Pancreas (tissue), 10 donors: ENCODE results near the gene SLC5A1. TPM values are rescaled to one million over a fixed set of nuclear protein-coding genes. Genes with fewer than 3 reads are reported as not detected.

Experiments used
- ATAC-seq, 4 donors: fragments of 200-7000 bp; cut with Tn5 transposase; one replicate each; pipeline versions ENCODE4 v1.8.0 to v1.9.1; 2020; ENCODE audit warnings: mild to moderate bottlenecking in 4 of 4, moderate library complexity in 4 of 4
- DNase-seq, 6 donors: peaks; one replicate each; pipeline ENCODE4 v3.0.0-alpha.2; 2020
- FAIRE-seq: peaks from 2 replicates; lab custom pipeline; 2012; peaks lifted over from hg19 to GRCh38; lab: Jason Lieb, UNC
- H3K27ac ChIP-seq, 4 donors: fragments of 200-600 bp; sonication (generic); 1 replicate in 3 of 4; 2 replicates in 1 of 4; pipeline versions ENCODE4 v1.5.0 to v1.8.0; 2020
- H3K27me3 ChIP-seq, 4 donors: fragments of 200-600 bp; one replicate each; pipeline ENCODE4 v1.8.0; 2021
- H3K36me3 ChIP-seq, 3 donors: fragments of 200-600 bp; sonication (generic) in 1 of 3; one replicate each; pipeline versions ENCODE4 v1.5.0 to v1.8.0; 2020 to 2021
- H3K4me1 ChIP-seq, 3 donors: fragments of 200-600 bp; one replicate each; pipeline ENCODE4 v1.8.0; 2021
- H3K4me3 ChIP-seq, 4 donors: fragments of 200-600 bp; sonication (generic) in 2 of 4; one replicate each; pipeline versions ENCODE4 v1.5.0 to v1.8.0; 2020 to 2021
- H3K9me3 ChIP-seq, 4 donors: fragments of 200-600 bp; one replicate each; pipeline ENCODE4 v1.8.0; 2021
- CTCF ChIP-seq, 4 donors: fragments of 200-600 bp; sonication (generic) in 3 of 4; IDR thresholded peaks; one replicate each; pipeline versions ENCODE4 v1.5.0 to v1.8.0; 2021; ENCODE audit warnings: antibody characterized with exemption in 4 of 4
- WGBS, 2 donors: extraction: QIAGEN DNeasy Blood & Tissue Kit; methylation state at CpG; one replicate each; pipeline ENCODE4 v1.1.7; 2013; 5-methylcytosine and 5-hydroxymethylcytosine counted together
- intact Hi-C, 3 donors: fragments of 100-400 bp; cut with DNase I; formaldehyde crosslinking; loops; one replicate each; pipeline versions ENCODE4 v1.11.1 to v1.14.2; 2022
- polyA plus RNA-seq, 2 donors: library from polyadenylated mRNA; stranded (reverse); fragments of 200-250 nt; gene quantifications; one replicate each; pipeline ENCODE4 v1.2.3, GENCODE V29; 2013
- total RNA-seq, 6 donors: library from RNA; stranded (reverse); fragmentation: NEBNext Ultra II Directional in 4 of 6; extraction: Animal tissue kit (Norgen Biotek cat#: 25700) in 4 of 6; gene quantifications; one replicate each; pipeline versions ENCODE4 v1.2.1 to v1.2.4, GENCODE V29; 2021 to 2023
- donor health status: healthy with polysubstance abuse.
- donor health status: DM: no; HTN: no; CAD: no; lungs with moderate emphysema.
- donor health status: DM: no; HTN: no; CAD: no.
- donor health status: control.
- donor health status: control.
- donor health status: Bipolar disorder and iron deficiency.
- donor health status: DM: yes; HTN: yes; CAD: no.
- donor health status: DM: no; HTN: no; CAD: no.
- donor health status: DM: no; HTN: no; CAD: no.
- donor health status: DM: yes; HTN: yes; CAD: no.

SLC5A1 gene
- total and polyA plus RNA-seq, 8 donors: 0.51 to 5.9 (median 2.6) TPM

DNA sequence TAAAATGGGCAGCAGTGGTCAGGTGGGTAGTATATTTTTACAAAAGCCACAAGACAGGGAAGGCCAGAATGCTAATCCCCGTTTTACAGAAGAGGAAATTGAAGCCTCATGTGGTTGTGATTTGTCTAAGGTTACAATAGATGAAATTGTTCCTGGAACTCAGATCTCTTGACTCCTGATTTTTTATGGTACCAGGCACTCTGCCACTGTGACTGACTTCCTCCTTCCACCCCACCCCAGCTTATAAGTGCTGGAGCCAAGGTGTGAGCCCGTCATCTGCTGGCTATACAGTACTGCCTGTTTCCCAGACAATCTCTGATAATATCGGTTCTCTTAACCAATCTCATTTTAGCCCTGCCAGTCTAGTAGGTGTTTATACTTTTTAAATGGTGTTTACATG, 1.9 kb downstream of the SLC5A1 start:
- H3K27me3 ChIP-seq: no peaks in the 10 kb centered on the region
- no peaks in the 10 kb centered on the region for H3K4me1 ChIP-seq
- FAIRE-seq: peak; percentile 5
- intact Hi-C loops: no loop called here
- TF ChIP-seq CTCF (IDR thresholded peaks at IDR 0.05): no peak
- peak overlapping the region in 1 of 4 donors; percentile 33 for H3K27ac ChIP-seq
- 22 to 27% methylated on average over 3 of the region's 3 CpGs for WGBS, 2 donors
- H3K4me3 ChIP-seq: no peak overlapping the region
- ATAC-seq: peak in 3 of 4 donors; percentile 48 to 72 (median 62)
- DNase-seq: peak in 1 of 6 donors; percentile 11
- no peaks in the 10 kb centered on the region for H3K9me3 ChIP-seq
- no peaks in the 10 kb centered on the region for H3K36me3 ChIP-seq

DNA sequence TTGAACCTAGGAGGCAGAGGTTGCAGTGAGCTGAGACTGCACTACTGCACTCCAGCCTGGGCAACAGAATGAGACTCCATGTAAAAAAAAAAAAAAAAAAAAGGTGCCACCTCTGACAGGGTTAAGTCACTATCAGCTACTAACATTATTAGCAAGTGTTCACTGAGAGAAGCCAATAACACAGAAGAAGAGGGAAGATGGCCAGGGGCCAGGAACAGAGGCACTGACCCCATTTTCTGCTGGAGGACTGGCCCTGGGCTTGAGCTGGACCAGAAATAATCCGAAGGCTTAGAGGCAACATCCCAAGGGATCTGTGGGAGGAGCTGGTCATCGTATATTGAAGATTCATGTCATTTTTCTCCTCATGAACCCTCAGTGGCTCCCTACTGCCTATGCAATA, 5.0 kb downstream of the SLC5A1 start:
- intact Hi-C loops: no loop called here
- no peak for ATAC-seq
- H3K4me1 ChIP-seq: no peaks in the 10 kb centered on the region
- H3K4me3 ChIP-seq: no peak overlapping the region
- no peaks in the 10 kb centered on the region for H3K9me3 ChIP-seq
- H3K27ac ChIP-seq: no peak overlapping the region
- no peaks in the 10 kb centered on the region for H3K36me3 ChIP-seq
- DNase-seq: no peak
- H3K27me3 ChIP-seq: no peaks in the 10 kb centered on the region
- no peak for FAIRE-seq
- WGBS, 2 donors: 57 to 78% methylated on average over 2 of the region's 2 CpGs
- no peak for TF ChIP-seq CTCF (IDR thresholded peaks at IDR 0.05)

GRCh38 chr22:32050678-32051515, 7.8 kb downstream of the SLC5A1 start:
- intact Hi-C loops: no loop called here
- DNase-seq (peak in 4 of 6 donors; percentile 23 to 64 (median 38)), ATAC-seq (peak; percentile 83 to 91 (median 88)), FAIRE-seq (no peak)
- WGBS, 2 donors: 49 to 52% methylated on average over 5 of the region's 5 CpGs
- no peak overlapping the region for H3K4me3 ChIP-seq
- no peaks in the 10 kb centered on the region for H3K27me3 ChIP-seq
- no peak for TF ChIP-seq CTCF (IDR thresholded peaks at IDR 0.05)
- H3K27ac ChIP-seq: peak overlapping the region in 1 of 4 donors; percentile 3
- no peaks in the 10 kb centered on the region for H3K36me3 ChIP-seq
- no peaks in the 10 kb centered on the region for H3K9me3 ChIP-seq
- H3K4me1 ChIP-seq: no peaks in the 10 kb centered on the region

DNA sequence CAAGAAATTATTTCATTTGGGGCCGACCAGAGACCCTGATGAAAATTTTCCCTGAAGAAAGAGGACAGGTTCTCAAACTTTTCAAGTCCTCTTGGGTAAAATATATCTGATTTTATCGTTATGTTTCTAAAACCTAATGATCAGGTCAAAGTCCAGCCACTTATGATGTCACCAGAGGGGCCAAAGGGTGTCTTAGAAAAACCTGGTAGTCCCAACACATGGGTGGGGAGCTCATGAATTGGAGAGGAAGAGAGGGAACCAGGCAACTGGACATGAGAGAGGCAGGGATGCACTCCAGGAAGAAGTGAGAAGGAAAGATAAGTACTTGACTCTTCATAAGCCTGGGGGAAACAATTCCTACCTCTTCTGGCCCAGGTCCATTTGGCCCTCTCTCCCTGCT, 9.2 kb downstream of the SLC5A1 start:
- Histone ChIP-seq H3K36me3 (no peaks in the 10 kb centered on the region), H3K27ac (no peak overlapping the region), H3K27me3 (no peaks in the 10 kb centered on the region), H3K9me3 (no peaks in the 10 kb centered on the region), H3K4me3 (no peak overlapping the region), H3K4me1 (no peaks in the 10 kb centered on the region)
- WGBS, 2 donors: 63 to 71% methylated on average over 2 of the region's 2 CpGs
- ATAC-seq (no peak), DNase-seq (no peak), FAIRE-seq (no peak)
- TF ChIP-seq CTCF (IDR thresholded peaks at IDR 0.05): no peak
- intact Hi-C loops: no loop called here
